Measurements from ENCODE around the gene LRP8. TPM values are rescaled to one million over a fixed set of nuclear protein-coding genes. Genes with fewer than 3 reads are reported as not detected.
A peak's percentile ranks its signal among the peaks of the same experiment; 100 is the strongest.

The LRP8 gene
- total and polyA plus RNA-seq, 2 of the 4 experiments (the other 2 are of a cell fraction) = 12.0 to 12.1 TPM

GRCh38 chr1:53220962-53221286 lies 106.9 kb downstream of the LRP8 start:
- Histone ChIP-seq H3K36me3 (ENCODE audit: control insufficient read depth, insufficient read depth, low read length) (peaks cover 16% of the 10 kb centered on the region), H4K8ac (ENCODE audit: low read depth in 2 of 2, low read length in 2 of 2) (peak overlapping the region; percentile 97 to 99), H3K9me3 (ENCODE audit: control insufficient read depth, insufficient read depth, low read length) (no peaks in the 10 kb centered on the region), H3K4ac (ENCODE audit: low read depth, low read length) (peak overlapping the region; percentile 98), H3K4me2 (ENCODE audit: low read depth, low read length) (peak overlapping the region; percentile 99), H3K27me3 (ENCODE audit: control insufficient read depth, insufficient read depth, low read length) (no peaks in the 10 kb centered on the region), H2BK20ac (ENCODE audit: low read depth, low read length) (0 out of 2 replicates have a peak overlapping the region, but pooled peaks have one; percentile 8), H2AFZ (replicated peaks; ENCODE audit: low read length, poor library complexity) (peak overlapping the region; percentile 99), H3K4me1 (ENCODE audit: control insufficient read depth, insufficient read depth, low read length) (peaks cover 8% of the 10 kb centered on the region), H4K5ac (ENCODE audit: low read depth, low read length) (peak overlapping the region; percentile 100), H3K18ac (ENCODE audit: low read depth, low read length) (peak overlapping the region; percentile 82; the same call in 1 of the 2 replicates), H3K27ac (ENCODE audit: insufficient read depth, low read length) (peak overlapping the region; percentile 93), H2AK5ac (ENCODE audit: low read depth, low read length) (peak overlapping the region; percentile 98), H3K9ac (ENCODE audit: low read depth, low read length) (peak overlapping the region; percentile 97), H2BK120ac (ENCODE audit: low read depth, low read length) (no peak overlapping the region), H3K79me1 (ENCODE audit: low read depth in 1 of 2, low read length in 2 of 2) (peaks cover 19 to 36% of the 10 kb centered on the region in 2 experiments), H2BK15ac (ENCODE audit: low read depth, low read length) (0 out of 3 replicates have a peak overlapping the region, but pooled peaks have one; percentile 8), H4K20me1 (ENCODE audit: insufficient read depth, low read length) (no peaks in the 10 kb centered on the region), H3K56ac (ENCODE audit: extremely low read depth, insufficient read depth, low read length) (peak overlapping the region; percentile 64), H3K4me3 (ENCODE audit: insufficient read depth, low read depth, low read length) (peak overlapping the region; percentile 98), H2BK5ac (ENCODE audit: low read depth, low read length, poor library complexity, severe bottlenecking) (peak overlapping the region; percentile 95), H3K14ac (replicated peaks; ENCODE audit: low read depth, low read length) (peak overlapping the region; percentile 99), H3K9me1 (ENCODE audit: insufficient read depth, low read length) (peaks cover 21% of the 10 kb centered on the region), H2AK9ac (replicated peaks; ENCODE audit: low read depth, low read length, poor library complexity) (peak overlapping the region; percentile 98), H4K91ac (ENCODE audit: insufficient read depth, low read depth, low read length) (peak overlapping the region; percentile 89), H3K23ac (ENCODE audit: low read depth, low read length) (peak overlapping the region; percentile 91)
- ChIA-PET POLR2A (ENCODE audit: unreplicated experiment) (no interaction called here), CTCF (no interaction called here)
- intact Hi-C loops (cut with micrococcal nuclease) (no loop called here), in situ Hi-C loops (cut with MboI; ENCODE audit: low sequenced_read_pairs) (no loop called here), dilution Hi-C loops (cut with HindIII; ENCODE audit: low sequenced_read_pairs, unreplicated experiment) (no loop called here)
- no peak for DNase-seq
- ATAC-seq (ENCODE audit: low read depth) = no peak
- BruUV-seq (replicated peaks) = no TSS peak
- TF ChIP-seq RFX5 (IDR thresholded peaks at IDR 0.05; ENCODE audit: low read depth, low read length) = no peak
- 50% methylated on average over 1 of the region's 3 CpGs; no CpG with 5 or more reads in 1 of the 2 experiments for WGBS, 2 experiments (ENCODE audit: extremely low coverage in 2 of 2, insufficient read length in 1 of 2)

All from IMR-90 (cell line).